Activated CD4-positive, CD25-positive, alpha-beta regulatory T cell treated with anti-CD3 and anti-CD28 coated beads, Interleukin-2, amount 50 U/mL, for 16 hours (primary cell): Measurements from ENCODE around the gene CD63.
"Not testable (repeated sequence)": the region's sequence is repeated elsewhere in the genome, so short reads cannot be mapped to it uniquely, and the experiment has no call there.

Experiments
- DNase-seq: peaks from one replicate; pipeline ENCODE4 v3.0.0-alpha.2; 2020; ENCODE audit warnings: low read depth, low spot score

CD63 gene

GRCh38 chr12:55728939-55729818 is at the start of gene CD63:
TSS of gene CD63 (minus strand) at chr12:55729009. CDS start at chr12:55728341, 668 bp downstream.
- DNase-seq, result peak; percentile 40

GRCh38 chr12:55777856-55778255 is 49.0 kb upstream of the CD63 start:
- DNase-seq, result no peak

GRCh38 chr12:55771736-55772135 is 42.9 kb upstream of the CD63 start:
- DNase-seq, result no peak

DNA sequence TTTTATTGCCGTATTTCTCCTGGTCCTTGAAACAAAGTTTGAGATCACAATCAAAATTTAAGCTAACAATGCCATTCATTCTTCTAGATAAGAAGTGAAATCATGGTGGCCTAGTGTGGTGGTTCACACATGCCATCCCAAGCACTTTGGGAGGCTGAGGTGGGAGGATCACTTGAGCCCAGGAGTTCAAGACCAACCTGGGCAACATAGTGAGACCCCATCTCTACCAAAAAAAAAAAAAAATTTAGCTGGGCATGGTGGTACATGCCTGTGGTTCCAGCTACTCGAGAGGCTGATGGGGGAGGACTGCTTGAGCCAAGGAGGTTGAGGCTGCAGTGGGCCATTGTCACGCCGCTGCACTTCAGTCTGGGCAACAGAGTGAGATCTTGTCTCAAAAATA is 38.3 kb upstream of the CD63 start:
- no peak for DNase-seq

- no peak for DNase-seq
Measured at GRCh38 chr12:55765736-55766290, 37.0 kb upstream of the CD63 start.

DNA sequence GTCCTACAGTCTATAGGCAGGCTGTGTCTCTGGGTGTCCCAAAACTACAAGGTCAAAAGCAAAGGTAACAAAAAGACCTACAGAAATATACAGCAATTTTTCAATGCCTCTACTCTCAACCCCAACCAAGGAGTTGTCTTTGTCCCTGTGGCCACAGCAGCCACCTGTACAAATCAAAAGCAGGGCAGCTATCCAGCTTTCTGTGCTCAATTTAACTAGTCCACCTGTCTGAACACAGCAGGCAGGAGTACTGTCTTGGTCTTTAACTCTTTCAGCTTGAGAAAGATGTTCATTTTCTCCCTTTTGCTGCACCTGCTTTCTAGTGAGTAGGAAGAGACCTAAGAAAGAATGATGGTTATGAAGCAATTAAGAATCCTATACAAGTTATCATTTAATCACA is 33.8 kb upstream of the CD63 start:
- DNase-seq, result no peak

- DNase-seq, result no peak
Measured at GRCh38 chr12:55760663-55761062, 31.9 kb upstream of the CD63 start.

DNA sequence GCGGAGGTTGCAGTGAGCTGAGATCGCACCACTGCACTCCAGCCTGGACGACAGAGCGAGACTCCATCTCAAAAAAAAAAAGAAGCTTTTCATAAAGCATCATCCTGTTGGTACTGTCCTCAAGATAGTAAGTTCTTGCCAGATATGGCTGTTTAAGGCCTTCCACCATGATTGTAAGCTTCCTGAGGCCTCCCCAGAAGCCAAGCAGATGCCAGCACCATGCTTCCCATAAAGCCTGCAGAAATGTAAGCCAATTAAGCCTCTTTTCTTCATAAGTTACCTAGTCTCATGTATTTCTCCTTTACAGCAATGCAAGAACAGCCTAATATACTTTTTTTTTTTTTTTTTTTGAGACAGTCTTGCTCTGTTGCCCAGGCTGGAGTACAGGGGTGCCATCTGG is 29.8 kb upstream of the CD63 start:
- not testable (repeated sequence) for DNase-seq

DNA sequence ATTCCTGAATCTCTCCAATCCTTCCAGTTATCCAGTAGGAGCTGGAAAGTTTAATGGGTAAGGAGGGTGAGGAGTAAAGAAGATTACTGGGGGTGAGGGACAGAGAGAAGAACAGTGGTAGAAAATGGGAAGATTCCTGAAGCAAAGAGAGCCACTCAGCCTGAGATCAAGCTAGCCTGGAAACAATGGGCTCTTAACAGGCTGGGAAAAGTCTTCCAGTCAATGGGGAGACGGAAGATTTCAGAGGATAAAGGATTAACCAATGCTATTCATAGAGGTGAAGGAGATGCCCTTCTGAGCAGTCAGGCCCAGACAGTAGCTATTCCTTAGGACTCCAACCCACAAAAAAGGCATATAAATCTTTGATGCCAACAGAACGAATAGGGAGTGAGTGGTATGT is 28.9 kb upstream of the CD63 start:
- no peak for DNase-seq

- DNase-seq, result no peak
Measured at GRCh38 chr12:55755246-55755645, 26.4 kb upstream of the CD63 start.

GRCh38 chr12:55748230-55748993 is 19.6 kb upstream of the CD63 start:
- DNase-seq, result no peak

- no peak for DNase-seq
Measured at GRCh38 chr12:55746913-55747231, 18.1 kb upstream of the CD63 start.

DNA sequence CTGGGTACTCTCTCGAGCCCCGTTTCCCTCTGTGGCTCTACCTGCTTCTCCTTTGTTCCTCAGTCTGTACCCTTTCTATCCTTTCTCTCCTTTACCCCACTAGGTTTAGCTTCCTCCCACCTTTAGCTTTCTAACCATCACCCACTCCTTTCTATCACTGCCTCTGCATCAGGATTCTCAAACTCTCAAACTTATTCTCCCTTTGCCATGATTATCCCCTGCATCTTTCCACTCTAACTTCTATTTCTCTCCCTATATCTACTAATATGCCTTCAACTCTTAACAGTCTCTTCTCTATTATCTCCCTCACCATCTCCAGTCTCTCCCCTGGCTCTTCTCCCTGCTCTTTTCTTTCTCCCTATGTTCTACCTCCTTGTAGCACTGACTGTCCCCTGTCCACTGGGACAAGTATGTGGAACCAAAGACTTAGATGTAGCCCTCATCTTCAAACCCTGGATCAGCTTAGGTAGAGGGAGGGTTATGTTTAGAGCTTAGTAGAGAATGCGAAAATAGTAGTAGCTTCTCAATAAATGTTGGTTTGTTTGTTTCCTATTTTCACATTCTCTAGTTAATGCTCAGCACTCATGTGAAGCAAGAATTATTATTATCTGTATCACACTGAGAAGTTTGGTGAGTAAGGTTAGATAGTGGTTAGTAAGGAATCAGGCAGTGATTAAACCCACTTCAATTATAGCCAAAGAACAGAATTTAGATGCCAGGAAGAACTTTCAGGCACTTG is 17.5 kb upstream of the CD63 start:
- no peak for DNase-seq

- no peak for DNase-seq
Measured at GRCh38 chr12:55745361-55746173, 16.8 kb upstream of the CD63 start.

DNA sequence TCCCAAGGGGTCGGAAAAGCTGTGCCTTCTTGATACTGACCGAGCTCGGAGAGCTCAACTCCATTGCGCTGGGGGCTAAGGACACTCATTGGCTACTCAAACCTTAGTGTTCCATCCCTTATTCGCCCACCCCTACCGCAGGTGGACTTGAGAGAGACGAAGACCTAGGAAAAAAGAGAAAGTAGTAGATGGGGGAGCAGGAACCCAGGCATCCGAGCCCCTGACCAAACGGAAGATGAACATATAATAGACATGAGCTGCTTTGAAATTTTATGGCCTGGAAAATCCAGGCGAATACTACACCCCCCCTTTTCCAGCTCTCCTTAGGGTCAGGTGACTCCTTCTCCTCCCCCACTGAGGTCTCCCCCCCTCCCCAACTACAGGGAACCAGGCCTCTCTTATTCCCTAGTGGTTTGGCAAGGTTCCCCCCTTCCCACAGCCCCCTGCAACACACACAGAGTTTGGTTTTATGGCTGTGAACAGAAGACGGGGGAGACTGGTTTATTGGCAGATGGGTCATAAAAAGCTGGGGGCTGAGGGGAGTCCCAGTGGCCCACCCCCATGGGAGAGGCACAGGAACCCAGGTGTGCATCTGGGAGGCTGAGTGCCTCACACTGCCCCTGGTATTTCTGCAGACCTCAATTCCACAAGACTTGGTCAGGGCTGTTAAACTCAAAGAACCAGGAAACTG is 15.7 kb upstream of the CD63 start:
- DNase-seq, result no peak

GRCh38 chr12:55743406-55744339 is 14.9 kb upstream of the CD63 start:
- DNase-seq, result no peak

DNA sequence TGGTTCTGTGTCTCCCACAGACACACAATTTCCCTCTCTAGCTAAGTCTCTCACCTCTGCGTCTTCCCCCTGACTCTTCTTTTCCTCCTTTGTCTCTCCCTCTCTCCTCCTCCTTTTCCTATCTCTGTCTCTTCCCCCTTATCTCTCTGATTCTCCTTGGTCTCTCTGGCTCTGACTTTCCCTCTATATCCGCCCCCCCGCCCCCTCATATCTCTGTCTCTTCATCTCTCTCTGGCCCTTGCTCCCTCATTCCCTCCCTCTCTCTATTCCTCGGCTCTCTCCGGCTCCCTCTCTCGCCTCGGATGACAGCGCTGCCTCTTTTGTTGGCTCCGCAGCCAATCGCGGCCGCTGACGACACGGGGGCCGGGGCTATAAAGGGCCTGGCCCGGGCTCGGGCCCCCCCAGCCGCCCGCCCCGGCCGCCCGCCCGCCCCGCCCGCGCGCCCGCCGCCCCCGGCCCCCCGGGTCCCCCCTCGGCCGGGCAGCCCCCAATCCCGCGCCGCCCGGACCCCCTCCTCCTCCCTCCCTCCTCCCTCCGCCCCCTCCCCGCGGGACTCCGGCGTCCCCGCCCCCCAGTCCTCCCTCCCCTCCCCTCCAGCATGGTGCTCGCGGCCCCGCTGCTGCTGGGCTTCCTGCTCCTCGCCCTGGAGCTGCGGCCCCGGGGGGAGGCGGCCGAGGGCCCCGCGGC is 14.1 kb upstream of the CD63 start, which contains the start of gene GDF11:
GDF11 (plus strand) TSS at position 404 of the 687 bp plus-strand sequence; CDS start at position 599, 195 bp downstream.
- DNase-seq, result peak; percentile 44

DNA sequence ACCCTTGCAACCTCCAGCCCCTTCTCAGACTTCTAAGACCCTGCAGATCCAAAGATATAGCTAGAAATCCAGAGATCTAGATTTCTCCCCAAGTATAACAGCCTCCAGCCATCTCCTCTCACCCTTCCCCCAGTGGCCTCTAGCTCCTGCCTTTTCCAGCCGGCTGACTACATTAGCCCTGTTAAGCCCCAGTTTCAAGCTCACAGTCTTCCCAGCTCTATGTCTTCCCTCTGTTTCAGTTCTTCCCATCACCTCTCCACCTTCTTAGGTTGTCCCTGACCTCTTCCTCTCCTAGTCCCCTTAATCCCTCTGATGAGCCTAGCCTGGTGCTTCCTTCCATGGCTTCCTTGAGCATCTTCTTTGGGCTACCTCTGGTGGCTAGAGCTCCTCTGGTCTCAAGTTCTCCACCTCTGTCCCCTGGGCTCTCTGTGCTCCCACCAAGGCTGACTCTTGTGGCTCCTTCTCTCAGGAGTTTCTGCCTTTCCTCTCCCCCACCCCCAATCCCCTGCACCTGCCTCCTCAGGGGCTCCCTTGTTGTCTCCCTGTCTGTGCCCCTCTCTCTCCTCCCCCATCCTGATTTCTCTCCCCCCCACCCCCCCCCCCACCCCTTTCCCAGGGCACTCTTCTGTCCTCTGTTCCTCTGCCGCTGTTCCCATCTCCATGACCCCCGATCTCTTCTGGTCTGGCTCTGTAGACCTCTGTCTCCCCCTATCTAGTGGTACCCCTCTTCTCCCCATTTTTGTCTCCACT is 13.3 kb upstream of the CD63 start:
- no peak for DNase-seq
